ENCODE data around the gene TYK2.

GRCh38 chr19:10309423-10309822, 70.9 kb downstream of the TYK2 start, which contains the start of gene ZGLP1:
- no peak for TF ChIP-seq CTCF (IDR thresholded peaks at IDR 0.05; ENCODE audit: low read depth, low read length)
- no peak for TF ChIP-seq EZH2phosphoT487 (IDR thresholded peaks at IDR 0.05; ENCODE audit: low read depth)
